HG03139 (cell line): ENCODE measurements around the gene KLRC2.
"Not testable (repeated sequence)": the region's sequence is repeated elsewhere in the genome, so short reads cannot be mapped to it uniquely, and the experiment has no call there.

Experiments
- ATAC-seq: cut with Tn5 transposase; IDR thresholded peaks from one replicate; pipeline ENCODE4 v1.9.1; 2021; ENCODE audit not compliant: unreplicated experiment

The KLRC2 gene

DNA sequence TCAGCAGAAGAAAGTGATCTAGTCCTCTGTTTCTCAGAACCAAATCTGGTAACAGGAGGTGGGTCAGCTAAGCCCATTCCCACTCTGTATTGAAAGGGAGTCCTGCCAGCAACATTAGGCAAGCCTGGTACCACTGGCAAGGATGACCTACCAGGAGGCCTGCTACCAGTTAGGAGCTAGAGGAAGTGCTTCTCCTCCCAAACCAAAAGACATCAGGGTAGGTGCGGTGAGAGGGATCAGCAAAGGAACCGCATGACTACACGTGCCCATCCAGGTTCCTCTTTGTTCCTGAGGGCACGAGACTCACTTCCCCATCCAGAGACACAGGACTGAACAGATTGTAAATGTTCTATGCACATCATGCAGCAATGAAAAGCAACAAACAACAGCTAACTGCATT lies 29.1 kb downstream of the KLRC2 start:
- ATAC-seq: no peak

GRCh38 chr12:10405294-10405693 lies 30.5 kb downstream of the KLRC2 start:
- ATAC-seq: no peak

DNA sequence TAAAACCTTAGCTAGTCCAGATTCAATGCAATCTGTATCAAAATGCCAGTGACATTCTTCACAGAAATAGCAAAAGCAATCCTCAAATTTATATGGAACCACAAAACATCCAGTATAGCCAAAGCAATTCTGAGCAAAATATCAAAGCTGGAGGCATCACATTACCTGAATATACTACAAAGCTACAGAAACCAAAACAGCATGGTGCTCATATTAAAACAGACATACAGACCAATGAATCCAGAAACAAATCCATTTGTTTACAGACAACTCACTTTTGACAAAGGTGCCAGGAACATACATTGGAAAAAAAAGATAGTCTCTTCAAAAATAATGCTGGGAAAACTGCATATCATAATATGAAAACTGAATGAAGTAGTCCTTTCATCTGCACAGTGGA lies 31.0 kb downstream of the KLRC2 start:
- ATAC-seq: no peak

DNA sequence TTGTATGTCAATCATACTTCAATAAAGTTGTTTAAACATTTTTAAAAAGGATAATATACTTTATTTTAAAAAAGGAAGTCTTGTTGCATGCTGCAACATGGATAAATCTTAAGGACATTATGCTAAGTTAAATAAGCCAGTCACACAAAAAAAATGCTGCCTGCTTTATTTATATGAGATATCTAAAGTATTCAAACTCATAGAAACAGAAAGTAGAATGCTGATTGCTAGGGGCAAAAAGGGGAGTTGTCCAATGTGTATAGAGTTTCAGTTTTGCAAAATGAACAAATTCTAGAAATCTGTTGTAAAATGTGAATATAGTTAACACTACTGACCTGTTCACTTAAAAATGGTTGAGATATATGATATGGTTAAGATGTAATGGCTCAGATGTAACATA lies 35.0 kb downstream of the KLRC2 start:
- ATAC-seq: no peak

- no peak for ATAC-seq
Observed at GRCh38 chr12:10398168-10398567, 37.6 kb downstream of the KLRC2 start.

DNA sequence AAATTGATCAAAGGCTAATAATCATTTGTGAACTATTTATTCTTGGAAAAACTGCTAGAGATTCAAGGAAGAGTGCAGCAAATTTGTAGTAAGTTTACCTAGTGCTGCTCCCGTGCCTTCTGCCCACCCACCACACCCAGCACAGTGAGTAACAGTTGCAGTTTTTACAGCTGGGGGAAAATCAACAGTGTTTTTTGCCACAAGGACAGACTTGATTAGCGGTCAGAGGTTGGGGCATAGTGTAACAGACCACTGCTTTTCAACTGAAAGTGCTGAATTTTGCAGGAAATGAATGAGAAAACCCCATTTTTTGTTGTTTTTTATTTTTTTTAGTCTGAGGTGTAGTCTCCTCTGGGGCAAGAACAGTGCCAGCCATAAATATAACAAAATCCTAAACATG lies 38.5 kb downstream of the KLRC2 start:
- ATAC-seq: no peak

DNA sequence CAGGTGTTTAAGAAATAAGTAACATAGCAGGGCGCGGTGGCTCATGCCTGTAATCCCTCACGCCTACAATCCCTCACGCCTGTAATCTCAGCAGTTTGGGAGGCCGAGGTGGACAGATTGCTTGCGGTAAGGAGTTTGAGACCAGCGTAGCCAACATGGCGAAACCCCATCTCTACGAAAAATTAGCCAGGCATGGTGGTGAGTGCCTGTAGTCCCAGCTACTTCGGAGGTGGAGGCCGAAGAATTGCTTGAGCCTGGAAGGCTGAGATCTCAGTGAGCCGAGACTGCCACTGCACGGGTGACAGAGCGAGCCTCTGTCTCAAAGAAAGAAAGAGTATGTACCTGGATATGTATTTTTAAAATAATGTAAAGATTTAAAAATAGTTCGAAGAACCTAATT lies 39.6 kb downstream of the KLRC2 start:
- ATAC-seq: not testable (repeated sequence)

- peak; percentile 68 for ATAC-seq
Observed at GRCh38 chr12:10395390-10395998, 40.3 kb downstream of the KLRC2 start.

DNA sequence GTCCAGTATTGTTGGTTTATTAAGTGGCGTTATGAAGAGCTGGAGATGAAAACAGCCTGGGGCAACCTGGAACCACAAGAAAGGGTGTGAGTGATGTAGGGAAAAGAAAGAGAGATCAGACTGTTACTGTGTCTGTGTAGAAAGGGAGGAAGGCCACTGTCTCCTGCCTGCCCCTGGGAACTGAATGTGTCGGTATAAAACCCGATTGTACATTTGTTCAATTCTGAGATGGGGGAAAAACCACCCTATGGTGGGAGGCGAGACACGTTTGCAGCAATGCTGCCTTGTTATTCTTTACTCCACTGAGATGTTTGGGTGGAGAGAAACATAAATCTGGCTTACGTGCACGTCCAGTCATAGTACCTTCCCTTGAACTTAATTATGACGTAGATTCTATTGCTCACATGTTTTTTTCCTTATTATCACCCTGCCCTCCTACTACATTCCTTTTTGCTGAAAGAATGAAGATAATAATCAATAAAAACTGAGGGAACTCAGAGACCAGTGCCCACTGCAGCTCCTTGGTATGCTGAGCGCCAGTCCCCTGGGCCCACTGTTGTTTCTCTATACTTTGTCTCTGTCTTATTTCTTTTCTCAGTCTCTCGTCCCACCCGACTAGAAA lies 41.2 kb downstream of the KLRC2 start:
- not testable (repeated sequence) for ATAC-seq

DNA sequence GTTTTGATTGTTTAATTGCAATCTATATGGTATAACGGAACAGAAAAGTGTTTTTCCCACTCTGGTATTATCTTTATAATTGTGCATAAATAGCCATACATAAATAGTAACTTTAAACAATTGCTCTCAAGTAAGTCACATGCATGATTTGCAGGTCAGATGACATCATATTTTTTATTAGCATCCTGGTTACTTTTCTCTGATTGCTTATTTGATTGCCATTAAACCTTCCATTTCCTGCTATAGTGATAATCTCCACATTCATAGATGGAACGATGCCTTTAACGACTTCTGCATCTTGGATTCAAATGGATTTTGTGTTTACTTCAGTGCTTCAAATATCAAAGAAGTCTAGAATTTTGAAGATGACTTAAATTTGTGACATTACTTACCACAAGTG lies 42.5 kb downstream of the KLRC2 start:
- ATAC-seq: no peak

GRCh38 chr12:10392394-10392930 lies 43.3 kb downstream of the KLRC2 start:
- peak; percentile 55 for ATAC-seq

DNA sequence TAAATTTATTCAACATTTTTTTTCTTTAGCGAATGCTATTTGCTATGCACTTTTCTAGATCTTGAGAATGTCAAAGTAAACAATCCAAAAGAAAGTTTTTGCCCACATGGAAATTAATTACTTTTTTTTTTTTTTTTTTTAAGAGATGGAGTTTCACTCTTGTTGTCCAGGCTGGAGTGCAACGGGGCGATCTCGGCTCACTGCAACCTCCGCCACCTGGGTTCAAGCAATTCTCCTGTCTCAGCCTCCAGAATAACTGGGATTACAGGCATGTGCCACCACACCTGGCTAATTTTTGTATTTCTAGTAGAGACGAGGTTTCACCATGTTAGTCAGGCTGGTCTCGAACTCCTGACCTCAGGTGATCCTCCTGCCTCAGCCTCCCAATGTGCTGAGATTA lies 44.8 kb downstream of the KLRC2 start:
- not testable (repeated sequence) for ATAC-seq

GRCh38 chr12:10389904-10390303 lies 45.9 kb downstream of the KLRC2 start, which contains the start of gene KLRK1:
TSS of gene KLRK1 (minus strand) at chr12:10390041. CDS start at chr12:10388810, 1,231 bp downstream.
- no peak for ATAC-seq

GRCh38 chr12:10388624-10389413 lies 47.0 kb downstream of the KLRC2 start:
- no peak for ATAC-seq

DNA sequence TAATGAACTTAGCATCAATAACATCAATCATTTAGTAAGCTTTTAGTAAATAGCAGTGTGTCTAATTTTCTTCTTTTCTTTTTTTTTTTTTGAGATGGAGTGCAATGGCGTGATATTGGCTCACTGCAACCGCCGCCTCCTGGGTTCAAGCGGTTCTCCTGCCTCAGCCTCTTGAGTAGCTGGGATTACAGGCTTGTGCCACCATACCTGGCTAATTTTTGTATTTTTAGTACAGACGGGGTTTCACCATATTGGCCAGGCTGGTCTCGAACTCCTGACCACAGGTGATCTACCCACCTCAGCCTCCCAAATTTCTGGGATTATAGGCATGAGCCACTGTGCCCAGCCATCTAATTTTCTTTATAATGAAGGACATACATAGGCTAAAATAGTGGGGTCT lies 48.3 kb downstream of the KLRC2 start:
- not testable (repeated sequence) for ATAC-seq

DNA sequence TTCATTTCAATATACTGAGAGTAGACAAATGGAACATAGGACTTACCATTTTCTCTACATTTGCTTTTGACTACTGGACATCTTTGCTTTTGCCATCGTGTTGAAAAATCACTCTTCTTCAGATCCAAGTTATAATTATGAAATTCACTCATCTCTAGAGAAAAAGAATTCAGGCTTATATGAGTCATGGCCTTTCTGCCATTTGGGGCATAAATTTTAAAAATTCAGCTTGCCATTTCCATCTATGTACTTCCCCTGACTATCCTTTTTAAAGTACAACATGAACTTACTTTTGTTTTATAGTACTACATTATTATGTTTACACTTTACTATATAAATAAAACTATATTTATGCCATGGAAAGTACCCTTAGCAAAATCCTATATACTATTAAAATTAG lies 49.0 kb downstream of the KLRC2 start:
- ATAC-seq: no peak

GRCh38 chr12:10385166-10385613 lies 50.6 kb downstream of the KLRC2 start:
- ATAC-seq: no peak

- ATAC-seq: no peak
Observed at GRCh38 chr12:10384191-10384590, 51.6 kb downstream of the KLRC2 start.

GRCh38 chr12:10381928-10382628 lies 53.7 kb downstream of the KLRC2 start:
- no peak for ATAC-seq
